Stimulated activated CD8-positive, alpha-beta memory T cell treated with anti-CD3 and anti-CD28 coated beads, Interleukin-2, amount 100 ng/mL, for 1 hour (primary cell): ENCODE measurements around the gene TTC24.

Source experiments
- DNase-seq, 2 donors: peaks; one replicate each; pipeline ENCODE4 v3.0.0-alpha.2; 2020; ENCODE audit warnings: low read depth in 2 of 2

Gene TTC24

DNA sequence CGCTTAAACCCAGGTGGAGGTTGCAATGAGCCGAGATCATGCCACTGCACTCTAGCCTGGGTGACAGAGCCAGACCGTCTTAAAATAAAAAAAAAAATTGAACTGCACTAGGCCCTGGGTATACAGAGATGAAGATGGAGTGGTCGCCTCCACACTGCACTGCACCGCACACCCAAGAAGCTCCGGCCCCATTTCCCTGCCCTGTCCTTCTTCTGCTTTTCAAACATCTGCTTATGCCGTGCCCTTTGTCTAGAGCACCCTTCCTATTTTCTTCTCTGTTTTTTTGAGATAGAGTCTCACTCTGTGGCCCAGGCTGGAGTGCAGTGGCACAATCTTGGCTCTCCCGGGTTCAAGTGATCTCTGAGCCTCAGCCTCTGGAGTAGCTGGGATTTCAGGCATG lies 24.6 kb upstream of the TTC24 start:
- no peak for DNase-seq

DNA sequence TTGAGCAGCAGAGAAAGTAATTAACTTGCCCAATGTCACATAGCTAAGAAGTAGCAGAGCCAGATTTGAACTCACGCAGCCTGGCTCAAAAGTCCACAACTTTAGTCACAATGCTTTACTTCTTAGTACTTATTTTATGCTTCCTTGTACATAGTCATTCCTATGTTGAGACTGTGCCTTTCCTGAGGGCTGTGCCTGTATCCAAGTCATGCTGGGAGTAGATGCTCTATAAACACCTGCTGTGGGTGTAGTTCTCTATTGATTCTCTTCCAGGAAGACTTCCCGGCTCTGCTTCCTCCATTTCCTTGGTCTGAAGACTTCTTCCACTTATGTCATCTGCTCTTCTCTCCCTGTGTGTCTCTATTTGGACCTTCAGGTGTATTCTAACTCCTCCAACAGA lies 23.8 kb upstream of the TTC24 start:
- no peak for DNase-seq

DNA sequence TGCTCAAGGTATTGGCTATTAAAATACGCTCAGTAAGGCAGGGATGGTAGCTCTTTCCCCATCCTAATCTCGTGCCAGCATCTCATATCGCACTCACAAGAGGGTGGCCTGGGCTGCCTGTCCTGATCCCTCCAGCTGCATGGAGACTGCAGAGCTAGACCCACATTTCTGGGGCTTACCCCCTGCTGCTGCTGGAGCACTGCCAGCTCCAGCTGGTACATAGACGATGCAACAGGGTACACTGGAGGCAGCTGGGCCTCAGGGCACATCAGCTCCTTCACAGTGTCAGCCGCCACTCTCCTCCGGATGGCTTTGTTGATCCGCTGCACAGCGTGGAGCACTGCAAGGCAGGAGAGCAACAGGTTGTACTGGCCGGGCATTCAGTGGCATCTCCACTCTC lies 23.2 kb upstream of the TTC24 start:
- no peak for DNase-seq

DNA sequence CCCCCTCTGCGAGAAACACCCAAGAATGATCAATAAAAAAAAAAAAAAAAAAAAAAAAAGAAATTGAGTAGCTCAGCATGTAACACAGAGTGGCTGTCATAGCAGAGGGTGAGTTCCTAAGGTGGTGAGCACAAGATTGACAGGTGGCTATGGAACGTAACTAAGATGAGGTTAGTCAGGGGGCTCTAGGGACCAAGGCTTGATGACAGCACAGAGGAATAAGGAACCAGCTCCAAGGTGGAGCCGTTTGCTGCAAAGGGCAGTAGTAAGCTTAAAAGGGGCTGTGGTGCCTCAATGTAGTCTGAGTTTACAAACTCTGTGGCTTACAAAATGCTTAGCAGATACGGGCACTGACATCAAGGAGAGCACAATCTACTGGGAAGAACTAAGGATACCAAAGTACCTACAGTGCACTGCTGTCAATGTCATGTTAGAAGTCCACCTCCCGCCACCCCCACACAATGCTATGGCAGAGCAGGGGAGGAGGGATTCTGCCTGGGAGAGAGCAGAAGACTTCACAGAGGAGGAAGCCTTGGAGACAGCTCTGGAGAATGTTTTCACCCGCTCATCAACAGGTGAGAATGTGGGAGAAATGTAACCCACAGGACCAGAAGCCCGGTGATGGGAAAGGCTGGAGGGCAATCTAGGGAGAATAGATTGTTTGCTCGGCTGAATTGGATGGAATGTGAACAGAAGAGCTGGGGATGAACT lies 20.3 kb upstream of the TTC24 start:
- DNase-seq: no peak

DNA sequence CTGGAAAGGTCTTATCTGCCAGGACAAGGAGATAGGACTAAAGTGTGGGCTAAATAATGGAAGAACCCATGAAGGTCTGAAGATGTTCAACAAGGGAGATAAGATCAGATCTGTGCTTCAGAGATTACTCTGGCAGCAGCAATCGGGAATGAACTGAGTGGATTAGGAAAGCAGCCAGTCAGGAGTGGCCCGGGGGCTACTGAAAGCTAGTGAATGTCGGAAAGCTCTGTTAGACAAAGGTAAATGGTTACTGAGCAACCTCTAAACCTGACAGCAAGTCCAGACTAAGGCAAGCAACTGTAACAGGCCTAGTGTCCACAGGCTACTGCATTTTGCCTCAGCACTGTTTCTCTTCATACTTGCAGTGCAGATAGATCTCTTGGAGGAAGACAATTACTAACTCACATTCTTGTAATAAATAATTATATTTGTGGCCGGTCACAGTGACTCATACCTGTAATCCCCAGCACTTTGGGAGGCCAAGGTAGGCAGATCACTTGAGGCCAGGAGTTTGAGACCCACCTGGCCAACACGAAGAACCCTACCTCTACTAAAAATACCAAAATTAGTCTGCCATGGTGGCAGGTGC lies 19.6 kb upstream of the TTC24 start:
- DNase-seq: no peak

DNA sequence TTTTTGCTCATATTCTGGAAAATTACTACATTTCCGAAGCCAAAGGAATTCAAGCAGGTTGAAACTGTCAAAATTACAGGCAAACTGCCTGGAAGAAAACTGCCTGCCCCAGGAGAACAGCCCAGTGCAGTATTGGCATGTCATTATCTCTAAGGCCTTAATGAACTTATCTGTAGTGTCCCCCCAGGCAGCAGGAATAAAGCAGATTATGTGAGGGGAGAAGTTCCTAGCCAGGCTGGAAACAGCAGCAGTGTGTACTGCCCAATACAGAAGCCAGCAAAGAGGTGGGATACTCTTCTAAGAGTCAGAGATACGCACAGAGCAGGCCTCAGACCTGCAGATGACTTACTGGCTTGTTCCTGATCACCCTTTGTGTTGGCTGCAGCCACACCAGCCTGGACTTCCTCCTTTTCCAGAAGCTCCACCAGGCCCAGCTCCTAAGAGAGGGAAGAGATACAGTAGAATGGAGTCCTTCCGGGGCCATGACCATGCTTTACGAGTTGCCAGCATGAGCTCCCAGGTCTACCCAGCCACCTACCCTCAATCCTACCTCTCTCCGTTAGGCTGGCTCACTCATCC lies 18.8 kb upstream of the TTC24 start:
- DNase-seq: no peak

DNA sequence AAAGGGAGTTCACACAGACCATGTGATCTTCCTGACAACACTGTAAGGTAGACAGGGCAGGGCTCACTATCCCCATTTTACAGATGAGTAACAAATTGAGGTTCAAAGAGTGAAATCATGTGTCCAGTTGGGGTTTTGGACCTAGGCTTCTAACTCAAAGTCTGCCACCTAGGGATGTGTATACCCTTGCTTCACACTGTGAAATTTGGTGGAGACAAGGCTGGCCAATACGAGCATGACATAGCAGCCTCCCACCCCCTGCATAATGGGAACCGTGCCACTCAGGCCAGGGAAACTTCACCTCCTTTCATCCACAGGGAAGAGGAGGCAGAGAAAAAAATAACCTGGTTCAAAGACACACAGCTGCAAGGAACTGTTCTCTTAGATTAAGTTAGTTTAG lies 14.0 kb upstream of the TTC24 start:
- DNase-seq: no peak

DNA sequence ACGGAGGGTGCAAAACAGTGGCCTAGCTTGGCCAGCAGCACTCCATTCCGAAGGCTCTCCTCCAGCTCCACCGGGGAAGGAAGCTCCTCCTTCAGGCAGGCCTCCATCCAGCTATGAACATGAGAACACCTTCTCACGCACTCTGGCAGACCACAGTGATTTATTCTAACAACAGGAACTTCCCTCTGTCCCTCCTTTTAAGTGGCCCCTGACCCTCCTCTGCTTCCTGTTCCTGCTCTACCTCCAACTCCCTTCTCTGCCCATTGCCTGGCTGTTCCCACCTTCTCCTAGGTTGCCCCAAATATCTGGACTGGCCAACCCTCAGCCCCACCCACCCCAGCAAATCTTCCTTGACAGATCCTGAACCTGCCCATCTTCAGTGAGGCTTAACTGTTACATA lies 13.1 kb upstream of the TTC24 start:
- DNase-seq: no peak

DNA sequence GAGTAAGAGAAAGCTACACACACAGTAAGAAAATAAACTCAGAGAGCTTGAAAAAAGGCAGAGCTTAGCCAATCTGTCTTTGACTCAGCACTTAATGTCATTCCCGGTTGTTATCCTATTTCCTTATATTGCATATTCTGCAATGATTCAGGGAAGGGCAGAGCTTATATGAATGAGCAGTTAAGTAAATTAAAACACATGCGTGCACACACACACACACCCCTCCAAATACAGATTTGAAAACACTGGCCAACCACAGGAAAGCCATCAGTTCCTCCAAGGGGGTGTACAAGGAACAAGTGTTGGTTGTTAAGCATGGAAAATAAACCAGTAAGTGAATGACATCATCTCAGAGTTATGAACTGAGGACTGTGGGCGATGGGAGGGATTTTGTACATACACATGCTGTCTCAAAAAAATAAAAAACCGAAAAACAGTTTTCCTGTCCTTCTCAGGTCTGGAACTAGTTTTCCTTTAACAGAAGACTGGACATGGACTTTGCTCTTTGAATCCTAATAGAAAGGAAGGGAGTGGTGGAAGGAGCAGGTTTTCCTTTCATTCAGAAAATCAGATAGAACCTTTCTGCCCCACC lies 8.2 kb upstream of the TTC24 start:
- no peak for DNase-seq

DNA sequence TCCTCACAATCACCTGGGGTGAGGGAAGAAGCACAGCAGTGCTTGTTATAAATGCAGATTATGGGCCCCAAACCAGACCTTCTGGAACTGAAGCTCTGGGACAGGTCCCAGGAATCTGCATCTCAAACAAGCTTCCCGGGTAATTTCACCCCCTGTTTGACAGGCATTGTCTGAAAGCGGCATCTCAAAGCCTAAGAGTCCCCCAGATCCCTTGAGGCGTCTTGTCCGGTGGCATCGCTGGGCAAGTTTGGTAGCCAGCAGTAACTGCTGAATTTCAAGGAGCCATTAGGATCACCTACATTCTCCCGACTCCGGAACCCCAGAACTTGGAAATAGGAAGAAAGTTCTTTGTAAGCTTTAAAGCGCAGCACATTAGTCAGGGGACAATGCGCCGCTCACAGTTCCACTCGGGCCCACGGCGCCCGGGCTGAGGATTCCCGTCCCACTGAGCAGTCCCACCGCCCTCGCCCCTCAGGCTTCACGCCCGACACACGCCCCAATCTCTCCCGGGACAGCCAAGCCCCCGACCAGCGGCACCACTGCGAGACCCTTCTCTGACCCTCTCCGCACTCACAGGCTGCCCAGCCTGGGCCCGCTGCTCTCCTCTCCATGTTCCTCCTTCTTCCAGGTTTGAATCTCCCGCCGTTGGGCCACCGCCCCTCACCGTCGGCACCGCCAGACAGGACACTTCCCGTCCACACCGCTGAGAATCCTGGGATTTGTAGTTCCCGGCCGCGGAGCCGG lies 7.4 kb upstream of the TTC24 start, which contains the start of gene IQGAP3:
Gene IQGAP3, minus strand, starts transcription at position 647 of the 744 bp plus-strand sequence. Its CDS starts 36 bp downstream, at position 611.
- peak; percentile 31 to 38 for DNase-seq

DNA sequence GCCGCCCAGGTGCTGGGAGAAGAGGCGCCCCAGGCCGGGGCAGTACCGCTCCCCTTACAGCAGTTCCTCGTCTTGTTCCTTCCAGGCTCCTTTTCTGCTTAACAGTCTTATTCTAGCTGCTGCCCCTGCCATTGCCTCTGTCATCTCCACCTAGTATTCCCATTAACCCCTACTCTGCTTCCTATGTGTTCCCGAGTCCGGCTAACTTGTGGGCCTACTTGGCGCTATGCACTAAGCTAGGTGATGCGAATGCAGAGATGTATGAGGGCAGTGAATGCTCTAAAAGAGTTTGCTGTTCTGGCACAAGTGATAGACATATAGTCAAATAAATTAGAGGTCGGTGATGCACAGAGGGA lies 6.9 kb upstream of the TTC24 start:
- DNase-seq: no peak

DNA sequence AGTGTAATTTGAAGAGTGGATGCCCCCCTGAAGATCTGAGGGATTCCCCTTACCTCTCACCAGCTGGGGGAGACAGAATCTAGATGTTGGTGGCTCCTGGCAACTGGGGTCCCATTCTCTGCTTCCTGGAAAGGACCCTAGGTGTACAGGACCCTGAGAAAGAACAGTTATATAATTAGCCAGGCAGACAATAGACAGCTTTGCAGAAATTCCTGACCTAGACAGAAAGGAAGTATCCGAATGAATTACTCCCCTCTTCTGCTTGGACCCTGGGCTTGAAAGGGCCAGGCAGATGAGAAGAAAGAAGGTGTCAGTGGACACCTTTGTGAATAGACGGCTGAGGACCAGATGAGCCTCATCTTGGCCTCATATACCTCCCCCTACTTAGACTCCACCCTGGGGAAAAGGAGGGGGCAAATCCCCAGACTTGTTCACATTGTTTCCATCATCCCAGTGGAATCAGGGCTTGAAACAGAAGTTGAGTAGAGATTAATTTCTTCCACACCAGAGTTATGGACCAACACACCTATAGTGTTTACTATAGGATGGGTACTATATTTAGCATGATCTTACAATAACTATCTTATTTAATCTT lies 5.4 kb upstream of the TTC24 start:
- no peak for DNase-seq

DNA sequence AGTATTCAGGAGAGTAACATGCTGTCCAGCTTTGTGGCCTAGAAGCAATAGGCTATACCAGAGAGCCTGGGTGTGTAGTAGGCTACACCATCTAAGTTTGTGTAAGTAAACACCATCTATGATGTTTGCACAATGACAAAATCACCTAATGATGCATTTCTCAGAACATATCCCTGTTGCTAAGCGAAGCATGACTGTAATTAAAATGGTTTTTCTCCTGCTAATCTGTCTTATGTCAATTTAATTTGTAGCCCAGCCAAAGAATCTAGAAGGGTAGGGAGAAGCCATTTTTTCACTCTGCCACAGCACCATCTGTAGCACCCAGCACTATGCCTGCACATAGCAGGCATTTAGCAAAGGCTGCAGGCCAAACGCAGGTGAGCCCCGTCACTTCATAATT lies 2.0 kb upstream of the TTC24 start:
- DNase-seq: no peak

DNA sequence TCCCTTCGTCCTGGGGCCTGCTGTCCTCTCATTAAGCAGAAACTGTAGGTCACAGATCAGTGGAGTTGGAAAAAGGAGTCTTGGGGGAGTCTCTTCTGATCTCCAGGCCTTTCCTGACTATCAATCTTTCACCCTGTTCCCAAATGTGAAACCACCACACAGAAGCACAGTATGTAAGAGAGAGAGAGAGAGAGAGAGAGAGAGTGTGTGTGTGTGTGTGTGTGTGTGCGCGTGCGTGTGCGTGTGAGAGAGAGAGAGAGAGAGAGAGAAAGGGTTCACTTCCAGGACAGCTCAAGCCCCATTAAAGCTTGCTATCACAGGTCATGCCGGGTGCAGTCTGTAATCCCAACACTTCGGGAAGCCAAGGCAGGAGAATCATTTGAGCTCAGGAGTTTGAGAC lies 1.5 kb upstream of the TTC24 start:
- no peak for DNase-seq

DNA sequence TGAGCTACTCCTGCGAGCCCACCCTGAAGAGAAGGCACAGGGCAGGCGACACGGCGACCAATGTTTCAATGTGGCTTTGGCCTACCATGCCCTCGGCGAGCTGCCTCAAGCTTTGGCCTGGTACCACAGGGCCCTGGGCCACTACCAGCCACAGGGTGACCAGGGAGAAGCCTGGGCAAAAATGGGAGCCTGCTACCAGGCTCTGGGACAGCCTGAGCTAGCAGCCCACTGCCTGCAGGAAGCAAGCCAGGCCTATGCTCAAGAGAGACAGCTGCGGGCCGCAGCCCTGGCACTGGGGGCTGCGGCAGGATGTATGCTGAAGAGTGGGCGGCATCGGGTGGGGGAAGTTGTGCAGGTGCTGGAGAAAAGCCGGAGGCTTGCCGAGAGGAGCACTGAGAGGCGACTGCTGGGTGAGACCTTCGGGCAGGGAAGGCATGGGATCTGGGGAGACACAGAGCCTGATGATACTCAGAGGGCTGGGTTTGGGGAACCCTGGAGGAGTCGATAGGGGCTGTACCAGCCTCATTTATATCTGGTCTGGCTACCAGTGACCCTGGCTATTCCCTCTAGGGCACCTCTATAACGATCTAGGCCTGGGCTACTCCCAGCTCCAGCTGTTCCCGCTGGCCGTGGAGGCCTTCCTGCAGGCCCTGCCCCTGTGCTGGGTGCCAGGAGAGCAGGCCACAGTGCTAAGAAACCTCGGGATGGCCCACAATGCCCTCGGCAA lies 2.3 kb downstream of the TTC24 start:
- peak in 1 of 2 donors; percentile 29 for DNase-seq

DNA sequence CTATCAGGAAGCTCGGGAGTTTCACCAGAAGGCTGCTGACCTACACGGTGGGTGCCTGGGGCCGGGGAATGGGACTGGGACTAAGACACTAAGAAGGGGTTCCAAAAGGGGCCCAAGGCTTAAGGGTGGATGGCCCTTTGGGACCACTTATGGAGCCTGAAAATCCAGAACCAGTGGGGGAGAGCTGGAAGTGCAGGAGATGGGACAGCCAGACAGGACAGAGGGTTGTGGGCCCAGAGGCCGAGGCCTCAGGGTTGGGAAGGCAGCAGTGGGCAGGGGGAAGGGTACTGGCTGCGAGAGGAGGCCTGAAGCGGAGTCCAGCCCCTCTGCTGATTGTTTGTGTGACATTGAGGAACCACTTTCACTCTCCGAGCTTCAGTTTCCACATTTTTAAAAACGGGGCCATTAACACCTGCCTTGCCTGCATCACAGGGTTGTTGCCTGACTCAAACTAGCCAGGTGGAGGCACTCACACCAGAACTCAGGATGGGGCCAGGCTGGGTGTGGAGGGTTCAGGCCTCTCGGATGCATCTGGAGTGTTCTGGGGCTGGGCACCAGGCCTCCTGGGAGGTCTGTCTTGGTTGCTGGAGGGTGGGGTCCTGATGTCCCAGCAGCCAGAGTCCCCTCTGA lies 3.0 kb downstream of the TTC24 start:
- no peak for DNase-seq

DNA sequence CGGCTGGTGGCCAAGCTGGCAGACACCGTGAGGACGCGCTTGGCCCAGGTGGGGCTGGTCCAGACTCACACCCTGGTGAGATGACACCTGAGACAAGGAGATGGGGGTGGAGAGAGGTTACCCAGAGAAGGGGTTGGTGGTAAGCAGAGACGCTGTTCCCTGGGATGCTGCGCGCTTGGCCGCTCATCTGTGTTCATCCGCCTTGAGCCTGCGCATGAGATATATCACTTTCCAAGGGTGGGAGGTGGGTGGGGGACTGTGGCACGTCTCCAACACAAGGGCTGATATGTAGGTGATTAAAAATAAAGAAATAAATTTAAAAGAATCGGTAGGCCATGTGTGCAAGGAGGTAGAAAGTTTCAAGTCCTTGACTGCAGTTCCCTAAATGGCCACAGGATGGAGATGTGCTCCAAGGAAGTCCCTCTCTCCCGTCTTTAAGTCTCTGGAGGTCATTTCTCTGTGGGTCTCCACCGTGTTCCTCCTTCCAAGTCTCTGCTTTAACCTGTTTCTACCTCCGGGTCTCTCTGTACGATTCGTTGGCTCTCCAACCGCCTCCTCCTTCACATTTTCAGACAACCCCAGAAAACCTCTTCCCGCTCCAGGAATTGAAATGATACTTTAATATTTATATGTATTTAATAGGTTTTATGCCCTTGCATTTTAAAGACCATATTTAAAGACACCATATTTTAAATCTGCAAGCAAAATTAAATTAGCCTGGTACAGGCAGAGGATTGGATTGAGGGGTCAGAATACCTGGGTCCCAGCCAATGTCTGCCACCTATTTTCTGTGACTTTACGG lies 4.5 kb downstream of the TTC24 start:
- DNase-seq: peak; percentile 43 to 51

DNA sequence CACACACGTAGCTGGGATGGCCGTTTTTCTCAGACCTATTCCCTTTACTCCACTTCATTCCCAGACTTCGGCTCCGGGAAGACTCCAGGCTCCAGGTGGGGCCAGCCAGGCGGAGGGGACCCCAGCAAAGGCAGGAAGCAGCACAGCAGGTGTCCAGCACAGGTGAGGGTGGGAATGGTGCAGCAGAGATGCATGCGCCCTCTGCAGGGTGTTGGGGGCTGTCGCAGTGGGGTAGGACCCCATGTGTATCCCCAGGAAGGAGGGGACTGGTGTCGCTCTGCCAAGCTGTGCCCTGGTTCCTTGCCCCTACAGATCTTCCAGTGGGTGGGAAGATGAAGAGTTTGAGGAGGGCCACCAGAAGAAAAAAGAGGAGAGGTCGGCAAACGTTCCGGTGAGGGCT lies 5.3 kb downstream of the TTC24 start:
- DNase-seq: no peak

DNA sequence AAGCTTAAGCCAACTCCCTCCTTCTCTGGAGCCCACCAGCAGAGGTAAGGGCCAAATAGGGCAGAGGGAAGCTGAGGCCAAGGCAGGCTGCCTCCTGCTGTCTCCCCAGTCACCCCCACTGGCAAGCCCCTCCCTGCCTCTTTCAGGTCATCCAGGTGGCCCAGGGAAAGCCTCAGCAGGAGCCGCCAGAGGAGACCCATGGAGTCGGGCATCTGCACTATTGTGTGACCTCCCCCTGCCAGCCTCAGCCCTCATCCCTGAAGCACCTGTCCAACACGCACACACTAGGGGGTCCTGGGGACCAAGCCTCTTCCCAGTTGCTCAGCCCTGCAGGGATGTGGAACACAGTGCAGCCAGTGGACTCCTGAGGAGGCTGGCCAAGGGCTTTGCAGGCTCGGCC lies 6.8 kb downstream of the TTC24 start:
- DNase-seq: no peak

DNA sequence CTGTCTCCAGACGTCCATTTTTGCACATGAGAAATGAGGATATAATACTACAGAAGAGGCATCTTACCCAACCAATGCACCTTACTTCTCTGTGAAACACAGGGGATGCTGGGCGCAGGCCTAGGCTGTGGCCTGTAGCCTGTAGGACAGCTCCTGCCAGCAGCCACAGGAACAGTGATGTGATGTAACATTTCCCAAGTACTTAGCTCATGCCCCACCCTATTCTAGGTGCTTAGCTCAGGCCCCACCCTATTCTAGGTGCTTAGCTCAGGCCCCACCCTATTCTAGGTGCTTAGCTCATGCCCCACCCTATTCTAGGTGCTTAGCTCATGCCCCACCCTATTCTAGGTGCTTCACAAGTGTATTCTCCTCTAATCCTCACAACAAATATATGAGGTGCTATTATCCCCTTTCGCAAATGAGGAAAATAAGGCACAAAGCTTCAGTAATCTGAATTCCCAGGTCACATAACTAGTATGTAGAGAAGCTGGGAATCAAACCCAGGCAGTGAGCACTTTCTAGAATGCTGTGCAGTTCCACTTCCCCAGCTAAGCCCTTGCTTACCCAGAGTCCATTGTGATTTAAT lies 7.5 kb downstream of the TTC24 start:
- DNase-seq: no peak
